WTC11 (cell line): ENCODE measurements around the gene ABHD18. TPM values are rescaled to one million over a fixed set of nuclear protein-coding genes. Genes with fewer than 3 reads are reported as not detected.
"Not testable (repeated sequence)": the region's sequence is repeated elsewhere in the genome, so short reads cannot be mapped to it uniquely, and the experiment has no call there.

Experiments used
- ATAC-seq: fragments of 200-7000 bp; cut with Tn5 transposase; 2 replicates; pipeline ENCODE4 v1.10.0; 2021; ENCODE audit warnings: mild to moderate bottlenecking, moderate library complexity
- CTCF ChIA-PET: fragments of 300-600 bp; sonication (Branson Sonifier 250); formaldehyde crosslinking; loops from one replicate; lab custom pipeline; 2021; ENCODE audit warnings: antibody characterized with exemption; lab: Charles Lee
- POLR2A ChIA-PET: fragments of 350-600 bp; sonication (Branson Sonifier 250); formaldehyde crosslinking; loops from one replicate; lab custom pipeline; 2021; ENCODE audit warnings: antibody characterized with exemption; lab: Charles Lee
- DNase-seq: peaks from one replicate; pipeline ENCODE4 v3.0.0; 2021; ENCODE audit warnings: low spot score
- H3K27ac Mint-ChIP-seq: 2 replicates; pipeline ENCODE4 v1.8.0; 2021; ENCODE audit warnings: mixed read lengths
- H3K27me3 Mint-ChIP-seq: 2 replicates; pipeline ENCODE4 v1.8.0; 2021; ENCODE audit warnings: low read depth, mild to moderate bottlenecking, moderate library complexity, mixed read lengths
- H3K36me3 Mint-ChIP-seq: 2 replicates; pipeline ENCODE4 v1.8.0; 2021; ENCODE audit warnings: mixed read lengths
- H3K4me1 Mint-ChIP-seq: 2 replicates; pipeline ENCODE4 v1.8.0; 2022; ENCODE audit warnings: mixed read lengths
- H3K4me3 Mint-ChIP-seq: 2 replicates; pipeline ENCODE4 v1.8.0; 2021; ENCODE audit warnings: mild to moderate bottlenecking, moderate library complexity, mixed read lengths
- H3K9me3 Mint-ChIP-seq: 2 replicates; pipeline ENCODE4 v1.8.0; 2021; ENCODE audit warnings: mixed read lengths
- GTF2I ChIP-seq: fragments of 250-450 bp; sonication (Bioruptor Pico); conservative IDR thresholded peaks from 2 replicates; pipeline ENCODE4 v1.4.0; 2021; ENCODE audit warnings: mild to moderate bottlenecking
- HMGA2 ChIP-seq: fragments of 250-450 bp; sonication (Bioruptor Pico); IDR thresholded peaks from 2 replicates; pipeline ENCODE4 v1.4.0; 2021; ENCODE audit warnings: mild to moderate bottlenecking, moderate library complexity
- NFYB ChIP-seq: sonication (generic); formaldehyde crosslinking; conservative IDR thresholded peaks from 2 replicates; pipeline ENCODE4 v1.8.0; 2022; ENCODE audit warnings: low read depth, missing genetic modification reagents
- ZNF121 ChIP-seq: sonication (generic); formaldehyde crosslinking; IDR thresholded peaks from 2 replicates; pipeline ENCODE4 v1.8.0; 2023; ENCODE audit warnings: missing genetic modification reagents
- ZNF671 ChIP-seq: fragments of 250-450 bp; sonication (Bioruptor Pico); IDR thresholded peaks from 2 replicates; pipeline ENCODE4 v1.8.0; 2021; ENCODE audit warnings: mild to moderate bottlenecking
- total RNA-seq: library from RNA; stranded (reverse); gene quantifications from 3 replicates; pipeline ENCODE4 v1.2.3, GENCODE V29; 2021
- TF ChIP-seq, protein P1 (sequence below): sonication (generic); formaldehyde crosslinking; IDR thresholded peaks from 2 replicates; pipeline ENCODE4 v1.8.1; 2022; ENCODE audit warnings: mild to moderate bottlenecking, missing genetic modification reagents, moderate library complexity, borderline replicate concordance

The ABHD18 gene
- total RNA-seq, 1 experiment from 2014 or later, result 15.9 TPM

- CTCF ChIA-PET, H3K4me1 Mint-ChIP-seq, DNase-seq, H3K36me3 Mint-ChIP-seq, H3K27me3 Mint-ChIP-seq, H3K9me3 Mint-ChIP-seq, H3K4me3 Mint-ChIP-seq, ATAC-seq, H3K27ac Mint-ChIP-seq: not testable (repeated sequence)
- POLR2A ChIA-PET, result interaction anchor here (0.8 to 1.1 kb wide), 2 partner anchors 13 to 82 kb away, joined by 3 read pairs; partner anchors contain the start of gene ABHD18
- peak; percentile 22; the same call in 1 of the 2 replicates for TF ChIP-seq NFYB
Observed at GRCh38 chr4:128047019-128047418, 81.8 kb downstream of the ABHD18 start.

DNA sequence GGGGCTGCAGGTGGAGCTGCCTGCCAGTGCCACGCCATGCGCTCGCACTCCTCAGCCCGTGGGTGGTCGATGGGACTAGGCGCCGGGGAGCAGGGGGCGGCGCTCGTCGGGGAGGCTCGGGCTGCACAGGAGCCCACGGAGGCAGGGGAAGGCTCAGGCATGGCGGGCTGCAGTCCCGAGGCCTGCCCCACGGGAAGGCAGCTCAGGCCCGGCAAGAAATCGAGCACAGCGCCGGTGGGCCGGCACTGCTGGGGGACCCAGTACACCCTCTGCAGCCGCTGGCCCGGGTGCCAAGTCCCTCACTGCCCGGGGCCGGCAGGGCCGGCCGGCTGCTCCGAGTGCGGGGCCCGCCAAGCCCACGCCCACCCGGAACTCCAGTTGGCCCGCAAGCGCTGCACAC is 82.3 kb downstream of the ABHD18 start:
- H3K4me1 Mint-ChIP-seq, H3K27ac Mint-ChIP-seq, H3K36me3 Mint-ChIP-seq, H3K27me3 Mint-ChIP-seq, ATAC-seq, H3K4me3 Mint-ChIP-seq, DNase-seq, H3K9me3 Mint-ChIP-seq, CTCF ChIA-PET: not testable (repeated sequence)
- POLR2A ChIA-PET, result interaction anchor here (0.8 kb wide), 1 partner anchor 82 kb away, joined by 3 read pairs; the partner anchor contains the start of gene ABHD18

DNA sequence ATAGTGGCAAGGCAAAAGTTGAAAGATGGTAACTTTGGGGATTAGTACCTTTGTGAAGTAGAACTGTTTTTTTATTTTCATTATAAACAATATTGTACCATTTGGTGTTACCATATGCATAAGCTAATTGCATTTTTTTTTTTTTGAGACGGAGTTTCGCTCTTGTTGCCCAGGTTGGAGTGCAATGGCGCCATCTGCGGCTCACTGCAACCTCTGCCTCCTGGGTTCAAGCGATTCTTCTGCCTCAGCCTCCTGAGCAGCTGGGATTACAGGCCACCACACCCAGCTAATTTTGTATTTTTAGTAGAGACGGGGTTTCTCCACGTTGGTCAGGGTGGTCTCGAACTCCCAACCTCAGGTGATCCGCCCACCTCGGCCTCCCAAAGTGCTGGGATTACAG is 86.0 kb downstream of the ABHD18 start:
- ChIA-PET POLR2A (interaction anchor here (0.7 to 1.8 kb wide), 5 partner anchors 10 to 464 kb away, joined by 4 to 19 read pairs (median 6); partner anchors contain the start of genes ABHD18, LARP1B, MFSD8 and PLK4), CTCF (interaction anchor here (0.6 to 3.1 kb wide), 25 partner anchors 10 to 445 kb away, joined by 3 to 35 read pairs (median 3); partner anchors contain the start of genes ABHD18, HSPA4L, LARP1B and MFSD8)
- DNase-seq, result peak; percentile 48
- H3K9me3 Mint-ChIP-seq, H3K27ac Mint-ChIP-seq, H3K36me3 Mint-ChIP-seq, ATAC-seq, H3K27me3 Mint-ChIP-seq, H3K4me3 Mint-ChIP-seq: not testable (repeated sequence)
- peaks cover 20% of the 10 kb centered on the region for H3K4me1 Mint-ChIP-seq

GRCh38 chr4:128054907-128055306 is 89.7 kb downstream of the ABHD18 start:
- POLR2A ChIA-PET, result interaction anchor here (0.6 to 0.7 kb wide), 2 partner anchors 21 to 90 kb away, joined by 5 to 6 read pairs; partner anchors contain the start of genes ABHD18 and MFSD8

DNA sequence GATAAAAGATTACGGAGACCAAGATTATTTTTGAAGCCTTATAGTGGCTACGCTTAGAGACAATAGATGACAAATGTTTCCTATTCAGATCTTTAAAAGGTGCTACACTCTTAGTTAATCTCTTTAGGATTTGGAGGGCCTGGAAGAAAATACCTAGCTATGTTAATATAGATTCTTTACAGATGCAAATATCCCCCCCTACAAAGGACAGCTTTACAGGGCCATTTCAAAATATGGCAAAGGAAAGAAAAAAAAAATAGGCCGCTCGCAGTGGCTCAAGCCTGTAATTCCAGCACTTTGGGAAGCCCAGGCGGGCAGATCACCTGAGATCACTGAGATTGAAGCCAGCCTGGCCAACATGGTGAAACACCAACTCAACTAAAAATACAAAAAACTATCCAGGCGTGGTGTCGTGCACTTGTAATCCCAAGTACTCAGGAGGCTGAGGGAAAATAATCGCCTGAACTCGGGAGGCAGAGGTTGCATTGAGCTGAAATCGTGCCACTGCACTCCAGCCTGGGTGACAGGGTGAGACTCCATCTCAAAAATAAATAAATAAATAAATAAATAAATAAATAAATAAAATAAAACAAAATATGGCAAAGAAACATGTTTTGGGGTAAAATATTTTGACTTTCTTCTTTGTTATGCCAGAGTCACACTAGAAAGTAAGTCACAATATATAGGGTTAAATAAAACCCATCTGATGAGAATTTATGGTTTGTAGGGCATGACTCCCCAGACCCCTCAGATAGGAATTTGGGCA is 90.4 kb downstream of the ABHD18 start:
- DNase-seq, result not testable (repeated sequence)
- TF ChIP-seq HMGA2 (CRISPR knock-in tag), result peak; percentile 42; the same call in 1 of the 2 replicates

More at GRCh38 chr4:128054907-128055306, 89.7 kb downstream of the ABHD18 start:
- CTCF ChIA-PET, result interaction anchor here (1.0 to 1.3 kb wide), 2 partner anchors 14 to 174 kb away, joined by 3 to 5 read pairs; no protein-coding TSS in a partner anchor
- Mint-ChIP-seq H3K4me3 (peak overlapping the region; percentile 52), H3K27ac (peak overlapping the region; percentile 99)
- not testable (repeated sequence) for H3K27me3 Mint-ChIP-seq, H3K36me3 Mint-ChIP-seq, H3K9me3 Mint-ChIP-seq
- peak; percentile 43 for ATAC-seq
- TF ChIP-seq GTF2I, result peak; percentile 70; the same call in 1 of the 2 replicates
- TF ChIP-seq, all 79 proteins: peak for 1; not testable (repeated sequence) for 78
- H3K4me1 Mint-ChIP-seq, result peaks cover 27% of the 10 kb centered on the region
- DNase-seq, result peak; percentile 33

DNA sequence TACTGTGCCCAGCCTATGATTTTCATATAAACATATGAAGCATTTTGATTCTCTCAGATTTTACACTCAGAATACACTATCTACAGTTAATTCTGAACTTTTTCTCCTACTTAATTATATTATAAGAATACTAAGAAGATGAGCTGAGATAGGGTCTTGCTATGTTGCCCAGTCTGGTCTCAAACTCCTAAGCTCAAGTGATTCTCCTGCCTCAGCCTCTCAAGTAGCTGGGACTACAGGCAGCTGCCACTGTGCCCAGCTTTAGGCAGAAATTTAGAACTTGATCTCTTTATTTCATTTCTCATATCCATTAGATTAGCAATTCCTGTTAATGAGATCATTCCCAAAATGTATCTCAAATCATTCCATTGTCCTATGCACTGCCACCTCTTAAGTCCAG is 91.2 kb downstream of the ABHD18 start:
- no peaks in the 10 kb centered on the region for H3K27me3 Mint-ChIP-seq
- TF ChIP-seq GTF2I, result peak; percentile 56; the same call in 1 of the 2 replicates
- TF ChIP-seq ZNF121 (CRISPR knock-in tag), result peak; percentile 92
- TF ChIP-seq, protein P1, sequence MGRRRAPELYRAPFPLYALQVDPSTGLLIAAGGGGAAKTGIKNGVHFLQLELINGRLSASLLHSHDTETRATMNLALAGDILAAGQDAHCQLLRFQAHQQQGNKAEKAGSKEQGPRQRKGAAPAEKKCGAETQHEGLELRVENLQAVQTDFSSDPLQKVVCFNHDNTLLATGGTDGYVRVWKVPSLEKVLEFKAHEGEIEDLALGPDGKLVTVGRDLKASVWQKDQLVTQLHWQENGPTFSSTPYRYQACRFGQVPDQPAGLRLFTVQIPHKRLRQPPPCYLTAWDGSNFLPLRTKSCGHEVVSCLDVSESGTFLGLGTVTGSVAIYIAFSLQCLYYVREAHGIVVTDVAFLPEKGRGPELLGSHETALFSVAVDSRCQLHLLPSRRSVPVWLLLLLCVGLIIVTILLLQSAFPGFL (CRISPR knock-in tag), result no peak
- no peak for TF ChIP-seq ZNF671 (CRISPR knock-in tag)
- POLR2A ChIA-PET, result interaction anchor here (0.9 to 1.2 kb wide), 2 partner anchors 91 to 175 kb away, joined by 3 read pairs; partner anchors contain the start of genes ABHD18, MFSD8 and PLK4
- H3K4me1 Mint-ChIP-seq, result peaks cover 28% of the 10 kb centered on the region
- no peak for DNase-seq
- no peak for ATAC-seq
- no peak overlapping the region for H3K4me3 Mint-ChIP-seq
- no peaks in the 10 kb centered on the region for H3K36me3 Mint-ChIP-seq
- no peaks in the 10 kb centered on the region for H3K9me3 Mint-ChIP-seq
- peak overlapping the region; percentile 31; the same call in 1 of the 2 replicates for H3K27ac Mint-ChIP-seq
- CTCF ChIA-PET, result interaction anchor here (1.3 kb wide), 2 partner anchors 91 to 175 kb away, joined by 3 read pairs; partner anchors contain the start of genes ABHD18 and MFSD8

More for the DNA sequence above, 90.4 kb downstream of the ABHD18 start:
- ChIA-PET CTCF (interaction anchor here (0.7 to 1.3 kb wide), 4 partner anchors 13 to 174 kb away, joined by 3 to 5 read pairs (median 3); partner anchors contain the start of genes ABHD18 and MFSD8), POLR2A (interaction anchor here (0.6 to 1.2 kb wide), 4 partner anchors 21 to 174 kb away, joined by 3 to 6 read pairs (median 4); partner anchors contain the start of genes ABHD18, MFSD8 and PLK4)
- H3K9me3 Mint-ChIP-seq, H3K27me3 Mint-ChIP-seq, H3K36me3 Mint-ChIP-seq: not testable (repeated sequence)
- H3K4me1 Mint-ChIP-seq, result peaks cover 32% of the 10 kb centered on the region
- peak; percentile 78 for ATAC-seq
- H3K27ac Mint-ChIP-seq, result peak overlapping the region; percentile 99
- peak overlapping the region; percentile 52 for H3K4me3 Mint-ChIP-seq
